IMR-90 (cell line): Measurements from ENCODE around the gene NPPB. TPM values are rescaled to one million over a fixed set of nuclear protein-coding genes. Genes with fewer than 3 reads are reported as not detected.

Experiments used
- ATAC-seq: fragments of 200-7000 bp; cut with Tn5 transposase; 2 replicates; pipeline ENCODE4 v1.9.1; 2020; ENCODE audit warnings: low read depth, mild to moderate bottlenecking, moderate library complexity
- BruUV-seq: library from RNA; stranded (reverse); fragments of 400-500 nt; replicated peaks from 2 replicates; lab custom pipeline; 2021; lab: Mats Ljungman, UMichigan
- CTCF ChIA-PET: fragments of 300-600 bp; formaldehyde crosslinking; extraction: SDS; loops from one replicate; lab custom pipeline; 2021; ENCODE audit warnings: antibody characterized with exemption; lab: Yijun Ruan, JAX
- POLR2A ChIA-PET: fragments of 300-600 bp; sonication (Branson Sonifier 250); formaldehyde crosslinking; loops from one replicate; lab custom pipeline; 2022; ENCODE audit warnings: antibody characterized with exemption; ENCODE audit not compliant: unreplicated experiment; lab: Charles Lee
- DNase-seq: peaks from one replicate; pipeline ENCODE4 v3.0.0; 2013
- H2AFZ ChIP-seq: replicated peaks from 2 replicates; pipeline ENCODE3; 2013; ENCODE audit warnings: low read length, mild to moderate bottlenecking; ENCODE audit not compliant: poor library complexity
- H2AK5ac ChIP-seq: 2 replicates; pipeline ENCODE4 v1.6.1; 2013; ENCODE audit warnings: low read depth, low read length, inconsistent platforms
- H2AK9ac ChIP-seq: replicated peaks from 2 replicates; pipeline ENCODE3; 2013; ENCODE audit warnings: mild to moderate bottlenecking, low read depth, low read length, moderate library complexity; ENCODE audit not compliant: poor library complexity
- H2BK120ac ChIP-seq: 2 replicates; pipeline ENCODE4 v1.6.1; 2013; ENCODE audit warnings: low read depth, low read length, inconsistent platforms
- H2BK15ac ChIP-seq: 3 replicates; pipeline ENCODE4 v1.6.1; 2013; ENCODE audit warnings: low read depth, low read length, inconsistent platforms
- H2BK20ac ChIP-seq: 2 replicates; pipeline ENCODE4 v1.6.1; 2013; ENCODE audit warnings: low read depth, mild to moderate bottlenecking, inconsistent platforms, low read length, moderate library complexity
- H2BK5ac ChIP-seq: 2 replicates; pipeline ENCODE4 v1.6.1; 2013; ENCODE audit warnings: mild to moderate bottlenecking, low read depth, low read length, inconsistent platforms; ENCODE audit not compliant: poor library complexity, severe bottlenecking
- H3K14ac ChIP-seq: replicated peaks from 2 replicates; pipeline ENCODE4 v1.6.1; 2013; ENCODE audit warnings: low read depth, low read length, inconsistent platforms
- H3K18ac ChIP-seq: 2 replicates; pipeline ENCODE4 v1.6.1; 2013; ENCODE audit warnings: low read depth, low read length, control low read depth
- H3K23ac ChIP-seq: 2 replicates; pipeline ENCODE4 v1.6.1; 2013; ENCODE audit warnings: low read depth, low read length, inconsistent platforms
- H3K27ac ChIP-seq: 2 replicates; pipeline ENCODE4 v1.5.1; 2013; ENCODE audit warnings: mild to moderate bottlenecking, control low read depth, low read length; ENCODE audit not compliant: insufficient read depth
- H3K27me3 ChIP-seq: 2 replicates; pipeline ENCODE4 v1.6.1; 2013; ENCODE audit warnings: low read length; ENCODE audit not compliant: control insufficient read depth, insufficient read depth
- H3K36me3 ChIP-seq: 2 replicates; pipeline ENCODE4 v1.6.1; 2013; ENCODE audit warnings: low read length, mixed read lengths; ENCODE audit not compliant: control insufficient read depth, insufficient read depth
- H3K4ac ChIP-seq: 2 replicates; pipeline ENCODE4 v1.6.1; 2013; ENCODE audit warnings: low read depth, low read length, inconsistent platforms
- H3K4me1 ChIP-seq: 2 replicates; pipeline ENCODE4 v1.6.1; 2013; ENCODE audit warnings: low read length, mixed read lengths; ENCODE audit not compliant: control insufficient read depth, insufficient read depth
- H3K4me2 ChIP-seq: 2 replicates; pipeline ENCODE4 v1.6.1; 2013; ENCODE audit warnings: low read depth, mild to moderate bottlenecking, control low read depth, low read length, moderate library complexity
- H3K4me3 ChIP-seq: 2 replicates; pipeline ENCODE4 v1.5.1; 2013; ENCODE audit warnings: low read depth, mild to moderate bottlenecking, control low read depth, low read length, moderate library complexity; ENCODE audit not compliant: insufficient read depth
- H3K56ac ChIP-seq: 2 replicates; pipeline ENCODE4 v1.6.1; 2013; ENCODE audit warnings: low read length, inconsistent platforms; ENCODE audit not compliant: insufficient read depth; ENCODE audit errors: extremely low read depth
- H3K79me1 ChIP-seq, 2 experiments: 2 replicates each; pipeline ENCODE4 v1.6.1; 2013; ENCODE audit warnings: low read length in 2 of 2, inconsistent platforms in 1 of 2, low read depth in 1 of 2
- H3K9ac ChIP-seq: 2 replicates; pipeline ENCODE4 v1.6.1; 2013; ENCODE audit warnings: low read depth, low read length, control low read depth
- H3K9me1 ChIP-seq: 2 replicates; pipeline ENCODE4 v1.6.1; 2013; ENCODE audit warnings: low read length, inconsistent platforms; ENCODE audit not compliant: insufficient read depth
- H3K9me3 ChIP-seq: 2 replicates; pipeline ENCODE4 v1.6.1; 2013; ENCODE audit warnings: low read length; ENCODE audit not compliant: control insufficient read depth, insufficient read depth
- H4K20me1 ChIP-seq: 2 replicates; pipeline ENCODE4 v1.6.1; 2013; ENCODE audit warnings: low read length, inconsistent platforms; ENCODE audit not compliant: insufficient read depth
- H4K5ac ChIP-seq: 2 replicates; pipeline ENCODE4 v1.6.1; 2013; ENCODE audit warnings: mild to moderate bottlenecking, low read depth, low read length, control low read depth
- H4K8ac ChIP-seq, 2 experiments: 2 replicates each; pipeline ENCODE4 v1.6.1; 2013; ENCODE audit warnings: low read depth in 2 of 2, low read length in 2 of 2, control low read depth in 1 of 2, inconsistent platforms in 1 of 2
- H4K91ac ChIP-seq: 2 replicates; pipeline ENCODE4 v1.6.1; 2013; ENCODE audit warnings: low read depth, low read length, inconsistent platforms; ENCODE audit not compliant: insufficient read depth
- BHLHE40 ChIP-seq: fragments of 150-350 bp; IDR thresholded peaks from 2 replicates; pipeline ENCODE4 v1.6.1; 2016; ENCODE audit warnings: mild to moderate bottlenecking, low read depth, low read length
- CEBPB ChIP-seq: IDR thresholded peaks from 2 replicates; pipeline ENCODE4 v1.6.1; 2012; ENCODE audit warnings: low read depth, low read length, improper control_type of control experiment
- CTCF ChIP-seq: conservative IDR thresholded peaks from 2 replicates; pipeline ENCODE4 v1.5.1; 2012; ENCODE audit warnings: mild to moderate bottlenecking, low read depth, low read length, improper control_type of control experiment
- FOS ChIP-seq: fragments of 150-350 bp; IDR thresholded peaks from 2 replicates; pipeline ENCODE4 v1.6.1; 2016; ENCODE audit warnings: low read depth, low read length
- MAFK ChIP-seq: IDR thresholded peaks from 2 replicates; pipeline ENCODE4 v1.6.1; 2012; ENCODE audit warnings: low read depth, low read length, improper control_type of control experiment
- MAZ ChIP-seq: IDR thresholded peaks from 2 replicates; pipeline ENCODE4 v1.6.1; 2012; ENCODE audit warnings: low read depth, mild to moderate bottlenecking, low read length, improper control_type of control experiment, moderate library complexity, borderline replicate concordance
- MXI1 ChIP-seq: IDR thresholded peaks from 2 replicates; pipeline ENCODE4 v1.6.1; 2012; ENCODE audit warnings: low read depth, mild to moderate bottlenecking, low read length, moderate library complexity, borderline replicate concordance
- NFE2L2 ChIP-seq: fragments of 150-350 bp; IDR thresholded peaks from 2 replicates; pipeline ENCODE4 v1.6.1; 2016; ENCODE audit warnings: low read depth, mild to moderate bottlenecking, low read length
- POLR2A ChIP-seq: IDR thresholded peaks from 2 replicates; pipeline ENCODE4 v1.6.1; 2012; ENCODE audit warnings: mild to moderate bottlenecking, low read depth, low read length
- RCOR1 ChIP-seq: IDR thresholded peaks from 2 replicates; pipeline ENCODE4 v1.6.1; 2012; ENCODE audit warnings: mild to moderate bottlenecking, low read length, improper control_type of control experiment; ENCODE audit not compliant: insufficient replicate concordance
- RFX5 ChIP-seq: IDR thresholded peaks from 2 replicates; pipeline ENCODE4 v1.8.0; 2012; ENCODE audit warnings: low read depth, mild to moderate bottlenecking, low read length, moderate library complexity
- SMC3 ChIP-seq: fragments of 150-350 bp; IDR thresholded peaks from 2 replicates; pipeline ENCODE4 v1.6.1; 2016; ENCODE audit warnings: low read depth, mild to moderate bottlenecking, antibody characterized with exemption, low read length, moderate library complexity
- USF2 ChIP-seq: fragments of 150-350 bp; IDR thresholded peaks from 2 replicates; pipeline ENCODE4 v1.6.1; 2017; ENCODE audit warnings: mild to moderate bottlenecking, antibody characterized with exemption, low read length, low read depth
- WGBS, 2 experiments: methylation state at CpG; one replicate each; pipeline versions ENCODE4 v1.1.5 to v1.1.7; 2013; ENCODE audit warnings: missing lambda C conversion rate in 2 of 2; ENCODE audit not compliant: insufficient read length in 1 of 2; ENCODE audit errors: extremely low coverage in 2 of 2; 5-methylcytosine and 5-hydroxymethylcytosine counted together
- dilution Hi-C: fragments of 300-500 bp; cut with HindIII; formaldehyde crosslinking; loops from one replicate; pipeline ENCODE4 v1.14.3; 2018; ENCODE audit warnings: low sequenced_read_pairs; ENCODE audit not compliant: unreplicated experiment
- in situ Hi-C: fragments of 300-500 bp; cut with MboI; formaldehyde crosslinking; loops from 3 replicates; pipeline ENCODE4 v1.14.3; 2019; ENCODE audit warnings: low sequenced_read_pairs, inconsistent platforms, mixed read lengths
- intact Hi-C: fragments of 100-400 bp; cut with micrococcal nuclease; formaldehyde crosslinking; loops from 2 replicates; pipeline ENCODE4 v1.10.0; 2022
- polyA plus RNA-seq, 3 experiments: library from polyadenylated mRNA; depleted of rRNA; stranded (reverse); fragments of >200 nt; gene quantifications; 2 replicates each; pipeline ENCODE4 v1.2.3, GENCODE V29; 2012; ENCODE audit warnings: low replicate concordance in 1 of 3
- total RNA-seq: library from RNA; depleted of rRNA; stranded (reverse); fragments of >200 nt; gene quantifications from 2 replicates; pipeline ENCODE4 v1.2.3, GENCODE V29; 2012

NPPB gene
- total and polyA plus RNA-seq, 2 of the 4 experiments (the other 2 are of a cell fraction), result not detected

- TF ChIP-seq MAFK (no peak), RFX5 (no peak), NFE2L2 (no peak)
These were observed 20.1 kb downstream of the NPPB start (continued) for GRCh38 chr1:11838349-11839272.

GRCh38 chr1:11837767-11838348 lies 20.9 kb downstream of the NPPB start:
- Histone ChIP-seq H2BK120ac (no peak overlapping the region), H3K27ac (no peak overlapping the region), H3K9ac (no peak overlapping the region), H3K18ac (no peak overlapping the region), H3K56ac (no peak overlapping the region), H4K91ac (no peak overlapping the region), H3K27me3 (no peaks in the 10 kb centered on the region), H2AFZ (no peak overlapping the region), H4K8ac (no peak overlapping the region), H3K23ac (no peak overlapping the region), H2BK20ac (no peak overlapping the region), H2AK5ac (no peak overlapping the region), H2BK5ac (no peak overlapping the region), H3K4me2 (no peak overlapping the region), H2BK15ac (no peak overlapping the region), H3K9me3 (no peaks in the 10 kb centered on the region), H3K9me1 (peaks cover 3% of the 10 kb centered on the region; the same call in 1 of the 2 replicates), H3K36me3 (peaks cover 84% of the 10 kb centered on the region), H2AK9ac (no peak overlapping the region), H3K79me1 (peaks cover 0 to 4% of the 10 kb centered on the region in 2 experiments; a peak in 2 of 4 replicates), H4K20me1 (peaks cover 15% of the 10 kb centered on the region; the same call in 1 of the 2 replicates), H3K14ac (no peak overlapping the region), H3K4me1 (peaks cover 2% of the 10 kb centered on the region; the same call in 1 of the 2 replicates), H4K5ac (no peak overlapping the region), H3K4me3 (no peak overlapping the region), H3K4ac (no peak overlapping the region)
- BruUV-seq, result no TSS peak
- ChIA-PET POLR2A (no interaction called here), CTCF (interaction anchor here (0.5 to 1.2 kb wide), 8 partner anchors 9 to 93 kb away, joined by 3 to 11 read pairs (median 4); partner anchors contain the start of gene NPPA)
- in situ Hi-C loops (no loop called here), dilution Hi-C loops (no loop called here), intact Hi-C loops (loop anchor here (1.0 kb wide), 2 partner anchors 56 to 69 kb away; no protein-coding TSS in a partner anchor)
- DNase-seq (no peak), ATAC-seq (no peak; the same call in 1 of the 2 replicates)
- WGBS, 2 experiments, result 90% methylated on average over 4 of the region's 11 CpGs; no CpG with 5 or more reads in 1 of the 2 experiments
- no peak for TF ChIP-seq POLR2A
- no peak for TF ChIP-seq CTCF
- TF ChIP-seq USF2, result no peak
- TF ChIP-seq RCOR1, result no peak
- TF ChIP-seq MXI1, result no peak
- no peak for TF ChIP-seq CEBPB
- TF ChIP-seq MAZ, result no peak
- no peak for TF ChIP-seq FOS
- no peak for TF ChIP-seq BHLHE40
- TF ChIP-seq SMC3, result no peak
- TF ChIP-seq RFX5, result no peak
